ENCODE results near the gene ODR4.
"Not testable (repeated sequence)": the region's sequence is repeated elsewhere in the genome, so short reads cannot be mapped to it uniquely, and the experiment has no call there.

Gene ODR4

GRCh38 chr1:186375152-186375928, at the start of gene ODR4, which contains the start of gene TPR:
ODR4 (plus strand) TSS chr1:186375838; CDS start chr1:186379786, 3,948 bp downstream.
TPR (minus strand) TSS chr1:186375253; CDS start chr1:186375028, 225 bp downstream.
- peak; percentile 97 for DNase-seq

- DNase-seq = no peak
Measured at GRCh38 chr1:186326009-186326408, 49.6 kb upstream of the ODR4 start.

- DNase-seq = no peak
Measured at GRCh38 chr1:186327331-186327730, 48.3 kb upstream of the ODR4 start.

GRCh38 chr1:186330758-186331157, 44.9 kb upstream of the ODR4 start:
- no peak for DNase-seq

- DNase-seq = no peak
Measured at GRCh38 chr1:186337554-186337953, 38.1 kb upstream of the ODR4 start.

GRCh38 chr1:186340772-186341171, 34.9 kb upstream of the ODR4 start:
- DNase-seq = no peak

GRCh38 chr1:186347837-186348691, 27.6 kb upstream of the ODR4 start:
- not testable (repeated sequence) for DNase-seq

GRCh38 chr1:186374303-186375151, 1.1 kb upstream of the ODR4 start:
- peak; percentile 62 for DNase-seq

GRCh38 chr1:186375929-186376319, 286 bp downstream of the ODR4 start:
- no peak for DNase-seq

- DNase-seq = no peak
Measured at GRCh38 chr1:186386725-186387383, 11.2 kb downstream of the ODR4 start.

GRCh38 chr1:186390925-186391324, 15.3 kb downstream of the ODR4 start:
- no peak for DNase-seq

GRCh38 chr1:186391841-186392240, 16.2 kb downstream of the ODR4 start:
- DNase-seq = no peak

- not testable (repeated sequence) for DNase-seq
Measured at GRCh38 chr1:186392711-186393110, 17.1 kb downstream of the ODR4 start.

- not testable (repeated sequence) for DNase-seq
Measured at GRCh38 chr1:186401446-186401845, 25.8 kb downstream of the ODR4 start.

- no peak for DNase-seq
Measured at GRCh38 chr1:186403632-186404031, 28.0 kb downstream of the ODR4 start.

GRCh38 chr1:186404454-186405051, 28.9 kb downstream of the ODR4 start:
- DNase-seq = peak; percentile 64

- no peak for DNase-seq
Measured at GRCh38 chr1:186409091-186409490, 33.5 kb downstream of the ODR4 start.

- no peak for DNase-seq
Measured at GRCh38 chr1:186413319-186413718, 37.7 kb downstream of the ODR4 start.

- no peak for DNase-seq
Measured at GRCh38 chr1:186418503-186418902, 42.9 kb downstream of the ODR4 start.

GRCh38 chr1:186420311-186420710, 44.7 kb downstream of the ODR4 start:
- no peak for DNase-seq

- DNase-seq = peak; percentile 40
Measured at GRCh38 chr1:186420923-186421322, 45.3 kb downstream of the ODR4 start.

GRCh38 chr1:186421446-186421845, 45.8 kb downstream of the ODR4 start:
- no peak for DNase-seq
